HPDE6-E6E7 (cell line): ENCODE measurements around the gene HSD11B2.

Experiments used
- DNase-seq: peaks from one replicate; pipeline ENCODE4 v3.0.0; 2011; ENCODE audit warnings: missing footprints; ENCODE audit errors: extremely low spot score

Gene HSD11B2

DNA sequence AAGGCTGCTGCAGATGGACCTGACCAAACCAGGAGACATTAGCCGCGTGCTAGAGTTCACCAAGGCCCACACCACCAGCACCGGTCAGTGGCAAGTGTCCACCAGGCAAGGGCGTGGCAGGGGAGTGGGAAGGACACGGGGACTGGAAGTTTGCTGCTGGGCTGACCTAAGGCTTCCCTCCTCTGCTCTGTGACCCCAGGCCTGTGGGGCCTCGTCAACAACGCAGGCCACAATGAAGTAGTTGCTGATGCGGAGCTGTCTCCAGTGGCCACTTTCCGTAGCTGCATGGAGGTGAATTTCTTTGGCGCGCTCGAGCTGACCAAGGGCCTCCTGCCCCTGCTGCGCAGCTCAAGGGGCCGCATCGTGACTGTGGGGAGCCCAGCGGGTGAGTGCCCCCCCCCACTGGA, 4.8 kb downstream of the HSD11B2 start:
- DNase-seq: no peak

GRCh38 chr16:67436640-67437193, 5.8 kb downstream of the HSD11B2 start:
- no peak for DNase-seq

GRCh38 chr16:67437513-67437912, 6.6 kb downstream of the HSD11B2 start:
- no peak for DNase-seq

- DNase-seq: no peak
Observed at GRCh38 chr16:67438098-67438791, 7.3 kb downstream of the HSD11B2 start.

DNA sequence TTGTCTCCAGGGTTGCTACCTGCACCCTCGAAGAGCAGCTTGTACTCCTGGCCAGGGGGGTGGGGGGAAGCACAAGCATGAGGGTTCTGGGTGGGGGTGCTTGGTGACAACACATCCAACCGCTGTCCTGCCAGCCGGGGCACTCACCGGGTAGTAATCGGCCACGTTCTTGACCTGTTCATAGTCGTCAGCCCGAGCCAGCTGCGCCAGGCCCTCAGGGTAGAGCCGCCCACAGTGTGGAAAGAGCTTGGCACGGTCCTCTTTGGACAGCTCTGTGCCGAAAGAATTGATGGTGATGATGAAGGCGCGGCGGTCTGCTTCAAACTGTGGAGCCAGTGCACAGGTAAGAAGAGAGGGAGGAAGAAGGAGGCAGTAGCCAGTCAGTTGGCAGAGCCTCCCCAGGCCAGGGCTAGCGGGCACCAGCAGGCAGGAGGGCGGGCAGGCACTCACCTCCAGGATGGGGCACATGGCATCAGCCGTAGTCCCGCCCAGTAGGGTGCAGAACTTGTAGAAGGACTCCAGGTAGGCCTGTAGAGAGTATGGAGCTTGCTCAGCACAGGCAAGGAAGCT, 8.0 kb downstream of the HSD11B2 start:
- no peak for DNase-seq

DNA sequence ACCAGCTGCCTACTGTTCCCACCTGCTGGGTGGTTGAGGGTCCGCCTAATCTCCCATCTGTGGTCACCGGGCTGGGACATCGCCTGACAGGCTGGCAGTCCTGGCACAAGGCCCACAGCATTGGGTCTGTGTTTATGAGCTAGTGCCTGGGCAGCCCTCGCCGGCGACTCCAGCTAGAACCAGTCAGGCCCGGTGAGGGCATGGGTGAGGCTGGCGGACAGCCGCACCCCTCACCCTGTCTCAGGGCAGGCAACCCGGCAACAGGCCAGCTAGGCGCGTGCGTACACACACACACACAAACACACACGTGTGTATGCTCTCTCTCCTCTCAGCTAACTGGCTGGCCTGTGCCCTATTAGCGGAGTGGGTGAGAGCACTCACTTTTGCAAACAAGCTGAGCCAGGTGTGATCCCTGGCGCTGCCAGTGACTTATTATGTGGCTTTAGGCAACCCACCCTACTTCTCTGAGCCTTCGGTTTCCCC, 10.4 kb downstream of the HSD11B2 start:
- no peak for DNase-seq

DNA sequence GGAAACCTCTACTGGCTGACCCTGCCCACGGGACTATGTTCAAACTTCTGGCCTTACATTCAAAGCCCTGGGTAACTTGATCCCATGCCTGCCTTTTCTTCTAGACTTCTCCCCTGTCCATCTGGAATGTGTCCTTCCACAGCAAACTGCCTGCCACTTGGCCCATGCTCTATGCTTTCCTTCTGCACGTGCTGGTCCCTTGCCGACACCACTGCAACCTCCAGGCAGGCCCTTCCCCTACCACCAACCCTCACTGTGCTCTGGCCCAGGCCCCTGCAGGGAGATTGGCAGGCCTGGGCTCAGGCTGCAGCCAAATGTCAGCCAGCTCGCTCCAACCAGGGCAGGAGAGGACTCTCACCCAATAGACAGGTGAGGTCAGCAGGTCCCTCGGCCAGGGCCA, 11.0 kb downstream of the HSD11B2 start:
- no peak for DNase-seq

GRCh38 chr16:67442581-67443255, 11.8 kb downstream of the HSD11B2 start:
- DNase-seq: no peak

GRCh38 chr16:67443265-67443664, 12.3 kb downstream of the HSD11B2 start:
- no peak for DNase-seq

GRCh38 chr16:67444259-67445125, 13.6 kb downstream of the HSD11B2 start:
- no peak for DNase-seq

DNA sequence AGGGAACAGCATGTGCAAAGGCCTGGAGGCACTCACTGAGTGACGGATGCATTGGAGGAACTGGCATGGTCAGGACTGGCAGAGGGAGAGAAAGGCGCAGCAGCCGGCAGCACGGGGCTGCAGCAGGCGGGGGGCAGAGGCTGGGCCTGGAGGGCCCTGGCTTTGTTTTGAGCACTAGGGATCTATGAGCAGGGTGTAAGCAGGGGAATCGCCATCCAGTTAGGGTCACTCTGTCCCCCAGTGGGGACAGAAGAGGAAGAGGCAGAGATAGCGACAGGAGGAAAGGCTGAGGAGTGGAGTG, 14.2 kb downstream of the HSD11B2 start:
- DNase-seq: no peak

GRCh38 chr16:67445441-67445912, 14.6 kb downstream of the HSD11B2 start:
- no peak for DNase-seq

- DNase-seq: no peak
Observed at GRCh38 chr16:67445913-67446907, 15.3 kb downstream of the HSD11B2 start.

DNA sequence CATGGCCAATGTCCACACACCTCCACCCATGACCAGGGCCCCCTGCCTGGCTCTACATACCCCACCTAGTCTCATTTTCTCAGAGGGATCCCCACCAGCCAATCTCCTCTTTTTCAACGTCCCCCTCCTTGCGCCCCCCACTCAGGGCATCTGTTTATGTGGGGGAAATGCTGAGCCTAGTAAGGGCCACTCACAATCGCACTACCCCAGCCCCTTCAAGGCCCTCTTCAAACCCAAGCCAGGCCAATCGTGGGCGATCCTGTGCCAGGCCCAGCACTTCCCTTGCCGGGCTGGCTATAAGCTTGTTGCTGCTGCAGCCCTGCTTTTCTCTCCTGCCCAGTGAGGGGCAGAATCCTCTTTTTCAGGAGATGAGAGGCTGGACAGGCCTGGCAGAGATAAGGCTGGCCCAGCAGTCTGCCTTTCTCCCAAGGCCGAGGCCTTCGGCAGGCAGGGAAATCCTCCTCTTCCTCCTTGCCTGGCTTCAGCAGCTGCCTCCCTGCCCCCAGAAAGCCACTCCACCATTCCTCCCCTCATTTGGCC, 16.1 kb downstream of the HSD11B2 start:
- no peak for DNase-seq

DNA sequence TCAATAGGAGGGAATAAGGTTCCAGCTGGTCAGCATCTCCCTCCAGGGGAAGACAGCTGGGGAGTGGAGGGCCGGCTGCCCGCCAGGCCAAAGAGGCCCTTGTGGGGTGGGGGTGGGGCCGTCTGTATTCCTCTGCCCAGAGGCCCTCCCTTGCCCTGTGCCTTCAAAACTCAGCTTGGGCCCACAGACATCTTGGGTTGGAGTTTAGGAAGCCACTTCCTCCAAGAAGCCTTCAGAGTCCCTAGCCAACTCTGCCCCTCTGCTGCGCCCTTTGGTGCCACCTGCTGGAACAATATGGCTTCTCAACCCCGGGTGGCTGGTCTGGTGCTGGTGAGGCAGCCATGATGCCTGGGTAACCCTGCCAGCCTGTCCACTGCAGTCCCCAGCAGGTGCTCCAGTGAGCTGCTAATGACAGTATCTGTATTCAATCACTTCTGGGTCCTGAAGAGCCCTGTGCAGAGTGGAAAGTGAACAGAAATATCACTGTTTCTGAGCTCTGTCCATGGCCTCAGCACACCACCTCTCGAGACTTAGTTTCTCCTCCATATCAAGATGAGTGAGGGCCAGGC, 16.7 kb downstream of the HSD11B2 start:
- DNase-seq: no peak

DNA sequence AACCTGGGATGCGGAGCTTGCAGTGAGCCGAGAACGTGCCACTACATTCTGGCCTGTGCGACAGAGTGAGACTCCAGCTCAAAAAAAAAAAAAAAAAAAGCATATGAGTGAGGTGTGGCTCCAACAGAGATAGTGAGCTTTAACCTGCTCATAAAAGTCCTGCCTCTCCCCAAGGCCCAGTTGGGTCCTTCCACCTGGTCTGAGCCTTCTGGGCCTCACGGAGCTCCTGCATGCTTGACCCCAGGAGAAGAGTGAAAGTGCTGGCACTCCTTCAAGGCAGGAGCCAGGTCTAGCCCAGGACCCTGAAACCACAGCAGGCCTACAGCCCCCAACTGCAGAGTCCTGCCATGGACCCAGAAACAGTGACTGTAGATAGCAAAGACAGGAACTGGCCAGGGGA, 17.7 kb downstream of the HSD11B2 start:
- DNase-seq: no peak

DNA sequence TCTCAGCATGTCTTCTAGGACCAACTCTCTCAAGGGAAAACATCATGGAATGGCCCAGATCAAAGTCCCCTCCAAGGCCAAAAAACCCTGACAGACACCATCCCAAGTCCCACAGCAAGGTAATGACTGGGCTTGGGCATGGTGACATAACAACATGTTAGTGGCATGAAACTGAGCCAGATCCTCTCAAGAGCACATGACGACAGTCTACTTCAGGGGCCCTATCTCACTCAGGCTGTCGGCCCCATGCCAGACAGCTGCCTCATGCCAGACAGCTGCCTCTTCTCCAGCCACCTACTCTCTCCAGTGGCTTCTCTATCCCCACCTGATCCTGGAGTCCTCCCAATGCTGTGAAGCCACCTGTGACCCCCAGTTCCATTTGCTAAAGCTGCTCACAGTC, 18.4 kb downstream of the HSD11B2 start:
- DNase-seq: no peak

- no peak for DNase-seq
Observed at GRCh38 chr16:67449739-67450138, 18.8 kb downstream of the HSD11B2 start.

DNA sequence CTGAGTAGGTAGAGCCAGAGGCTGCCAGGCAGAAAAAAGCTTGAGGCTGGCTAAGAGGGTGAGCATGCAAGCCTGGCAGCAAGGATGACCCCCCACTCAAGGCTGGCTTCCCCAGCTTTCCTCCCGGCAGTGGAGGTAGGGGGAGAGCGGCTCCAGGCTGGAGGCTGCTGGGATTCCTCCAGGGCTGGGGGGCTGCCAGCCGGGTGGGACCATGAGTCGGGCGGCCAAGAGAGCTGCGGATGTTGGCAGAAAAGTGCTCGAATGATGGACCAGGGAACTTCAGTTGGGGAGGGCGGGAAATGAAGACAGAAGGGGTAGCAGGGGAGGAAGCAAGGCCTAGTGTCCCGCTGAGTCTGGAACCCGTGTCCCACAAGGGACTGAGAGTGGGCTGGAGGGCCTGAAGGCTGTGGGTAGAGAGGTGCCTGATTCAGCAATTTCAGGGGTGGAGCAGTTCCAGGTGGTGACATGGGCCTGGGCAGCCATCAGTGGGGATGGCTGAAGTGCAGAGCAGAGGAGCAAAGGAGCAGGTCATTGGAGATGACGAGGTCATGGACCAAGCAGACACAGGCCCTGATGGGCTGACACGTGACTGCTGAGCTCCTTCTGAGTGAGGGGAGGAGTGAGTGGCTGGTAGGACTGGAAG, 20.3 kb downstream of the HSD11B2 start:
- no peak for DNase-seq
